HepG2 (cell line): Measurements from ENCODE around the gene KDM5B. TPM values are rescaled to one million over a fixed set of nuclear protein-coding genes. Genes with fewer than 3 reads are reported as not detected.

Experiments
- ATAC-seq: fragments of 200-7000 bp; cut with Tn5 transposase; 3 replicates; pipeline ENCODE4 v1.9.1; 2020; ENCODE audit warnings: mild to moderate bottlenecking, moderate library complexity
- BruUV-seq: library from RNA; stranded (reverse); fragments of 400-500 nt; replicated peaks from 2 replicates; lab custom pipeline; 2021; lab: Mats Ljungman, UMichigan
- CTCF ChIA-PET: fragments of 300-600 bp; formaldehyde crosslinking; extraction: SDS; loops from one replicate; lab custom pipeline; 2021; ENCODE audit warnings: low total read pairs, inconsistent platforms, low intra/inter-chr PET ratio; lab: Yijun Ruan, JAX
- POLR2A ChIA-PET: fragments of 350-600 bp; sonication (Branson Sonifier 250); formaldehyde crosslinking; loops from one replicate; lab custom pipeline; 2020; ENCODE audit warnings: antibody characterized with exemption, inconsistent platforms; lab: Yijun Ruan, JAX
- DNase-seq: peaks from one replicate; pipeline ENCODE4 v3.0.0-alpha.2; 2015; ENCODE audit warnings: low spot score
- FAIRE-seq: peaks from 3 replicates; lab custom pipeline; 2011; peaks lifted over from hg19 to GRCh38; lab: Jason Lieb, UNC
- H2AFZ ChIP-seq: one replicate; pipeline ENCODE4 v1.6.1; 2011; ENCODE audit warnings: low read length, inconsistent platforms
- H3K27ac ChIP-seq: fragments of 300-600 bp; 3 replicates; pipeline ENCODE4 v1.8.0; 2011; ENCODE audit warnings: mixed run types, mild to moderate bottlenecking, mixed read lengths, low read length, inconsistent platforms; ENCODE audit not compliant: insufficient read depth; ENCODE audit errors: extremely low read length
- H3K27me3 ChIP-seq, 2 experiments: fragments of 200-600 bp in 1 of 2; 2 replicates in 1 of 2; 3 replicates in 1 of 2; pipeline versions ENCODE4 v1.6.0 to v1.8.0; 2011; ENCODE audit warnings: low read length in 2 of 2, mild to moderate bottlenecking in 2 of 2, moderate library complexity in 2 of 2, inconsistent platforms in 1 of 2; ENCODE audit not compliant: insufficient read depth in 2 of 2, control insufficient read depth in 1 of 2
- H3K36me3 ChIP-seq, 2 experiments: fragments of 200-600 bp in 1 of 2; replicated peaks in 1 of 2; 2 replicates in 1 of 2; 3 replicates in 1 of 2; pipeline versions ENCODE4 v1.5.1 to v1.8.0; 2011; ENCODE audit warnings: low read length in 2 of 2, inconsistent platforms in 1 of 2; ENCODE audit not compliant: insufficient read depth in 2 of 2, control insufficient read depth in 1 of 2
- H3K4me1 ChIP-seq: 2 replicates; pipeline ENCODE4 v1.5.1; 2012; ENCODE audit warnings: low read length, inconsistent platforms; ENCODE audit not compliant: insufficient read depth
- H3K4me2 ChIP-seq: 2 replicates; pipeline ENCODE4 v1.6.0; 2011; ENCODE audit warnings: low read depth, low read length, inconsistent platforms
- H3K4me3 ChIP-seq, 3 experiments: fragments of 200-600 bp in 1 of 3; sonication (generic), shearing (Covaris generic) in 1 of 3; replicated peaks in 1 of 3; 2 replicates each; pipeline ENCODE4 v1.5.1; 2011 to 2016; ENCODE audit warnings: low read length in 3 of 3, inconsistent platforms in 2 of 3, low read depth in 2 of 3, mild to moderate bottlenecking in 2 of 3, control low read depth in 1 of 3, mixed read lengths in 1 of 3; ENCODE audit not compliant: insufficient read depth in 1 of 3
- H3K79me2 ChIP-seq: one replicate; pipeline ENCODE4 v1.6.1; 2011; ENCODE audit warnings: low read length, inconsistent platforms; ENCODE audit not compliant: insufficient read depth
- H3K9ac ChIP-seq: 2 replicates; pipeline ENCODE4 v1.6.0; 2011; ENCODE audit warnings: mild to moderate bottlenecking, low read depth, low read length, inconsistent platforms; ENCODE audit not compliant: insufficient read depth
- H3K9me3 ChIP-seq: 2 replicates; pipeline ENCODE4 v1.5.1; 2012; ENCODE audit warnings: mild to moderate bottlenecking, low read length
- H4K20me1 ChIP-seq: 2 replicates; pipeline ENCODE4 v1.6.0; 2011; ENCODE audit warnings: inconsistent platforms, mild to moderate bottlenecking, low read length, moderate library complexity; ENCODE audit not compliant: insufficient read depth
- ETV5 ChIP-seq: IDR thresholded peaks from 2 replicates; pipeline ENCODE4 v1.6.1; 2018; ENCODE audit warnings: missing biosample characterization, missing genetic modification reagents, inconsistent platforms, borderline replicate concordance
- GABPB1 ChIP-seq: IDR thresholded peaks from 2 replicates; pipeline ENCODE4 v1.6.1; 2016; ENCODE audit warnings: mild to moderate bottlenecking, missing genetic modification reagents, moderate library complexity, missing compliant biosample characterization
- GZF1 ChIP-seq: sonication (generic); formaldehyde crosslinking; IDR thresholded peaks from 2 replicates; pipeline ENCODE4 v1.5.1; 2020; ENCODE audit warnings: mild to moderate bottlenecking, missing genetic modification reagents
- KDM6A ChIP-seq: IDR thresholded peaks from 2 replicates; pipeline ENCODE4 v1.6.1; 2016; ENCODE audit warnings: low read depth
- NFRKB ChIP-seq: fragments of 450-650 bp; IDR thresholded peaks from 2 replicates; pipeline ENCODE4 v1.6.1; 2017
- TCF7 ChIP-seq: sonication (generic); IDR thresholded peaks from 2 replicates; pipeline ENCODE4 v1.6.1; 2016; ENCODE audit warnings: antibody characterized with exemption, low read depth
- ZFP90 ChIP-seq: sonication (generic); formaldehyde crosslinking; IDR thresholded peaks from 2 replicates; pipeline ENCODE4 v1.8.0; 2022; ENCODE audit warnings: missing genetic modification reagents, mild to moderate bottlenecking, inconsistent platforms, borderline replicate concordance
- ZNF256 ChIP-seq: sonication (generic); formaldehyde crosslinking; conservative IDR thresholded peaks from 2 replicates; pipeline ENCODE4 v1.4.0; 2020; ENCODE audit warnings: missing genetic modification reagents
- ZNF792 ChIP-seq: IDR thresholded peaks from 2 replicates; pipeline ENCODE4 v1.6.1; 2016
- ZNF883 ChIP-seq: sonication (generic); formaldehyde crosslinking; IDR thresholded peaks from 2 replicates; pipeline ENCODE4 v1.5.1; 2020; ENCODE audit warnings: mild to moderate bottlenecking, missing genetic modification reagents; ENCODE audit errors: not compliant biosample characterization
- WGBS: methylation state at CpG from one replicate; pipeline ENCODE4 v1.1.6; 2017; ENCODE audit warnings: low lambda C conversion rate; 5-methylcytosine and 5-hydroxymethylcytosine counted together
- in situ Hi-C: cut with HindIII; loops from 2 replicates; pipeline ENCODE4 v1.10.0; 2017; ENCODE audit warnings: low pct_unique_long_range_greater_than_20kb; ENCODE audit not compliant: extremely low pct_ligation_motif_present
- intact Hi-C: fragments of 100-400 bp; cut with micrococcal nuclease; formaldehyde crosslinking; loops from one replicate; pipeline ENCODE4 v1.10.0; 2022; ENCODE audit not compliant: unreplicated experiment
- polyA plus RNA-seq, 8 experiments: library from polyadenylated mRNA; depleted of rRNA in 3 of 8; stranded (reverse) in 7 of 8; unstranded in 1 of 8; fragments of >200 nt; fragmentation: Illumina TruSeq in 4 of 8; extraction: Trizol in 4 of 8; gene quantifications; 2 replicates each; pipeline versions ENCODE4 v1.2.1 to v1.2.3, GENCODE V29; 2011 to 2016; ENCODE audit warnings: low read depth in 4 of 8, missing spikeins in 1 of 8, mixed read lengths in 1 of 8; ENCODE audit not compliant: insufficient read depth in 1 of 8
- total RNA-seq, 5 experiments: library from RNA; depleted of rRNA; stranded (reverse); fragments of >200 nt; fragmentation: Illumina TruSeq; extraction: Trizol; gene quantifications; 2 replicates each; pipeline ENCODE4 v1.2.3, GENCODE V29; 2016; ENCODE audit warnings: low read depth in 1 of 5
- TF ChIP-seq, protein P1 (sequence below): sonication (generic); formaldehyde crosslinking; IDR thresholded peaks from 2 replicates; pipeline ENCODE4 v1.8.0; 2022; ENCODE audit warnings: mild to moderate bottlenecking, missing genetic modification reagents, borderline replicate concordance
- TF ChIP-seq, protein P2 (sequence below): sonication (generic); formaldehyde crosslinking; IDR thresholded peaks from 2 replicates; pipeline ENCODE4 v1.8.0; 2022; ENCODE audit warnings: low read depth, missing genetic modification reagents
- TF ChIP-seq, protein P3 (sequence below): sonication (generic); formaldehyde crosslinking; IDR thresholded peaks from 2 replicates; pipeline ENCODE4 v1.8.1; 2023; ENCODE audit warnings: mild to moderate bottlenecking, moderate library complexity, missing genetic modification reagents
- TF ChIP-seq, protein P4 (sequence below): sonication (generic); formaldehyde crosslinking; IDR thresholded peaks from 2 replicates; pipeline ENCODE4 v1.4.0; 2020; ENCODE audit warnings: missing genetic modification reagents, borderline replicate concordance
- TF ChIP-seq, protein P5 (sequence below): sonication (generic); formaldehyde crosslinking; IDR thresholded peaks from 2 replicates; pipeline ENCODE4 v1.5.0; 2020; ENCODE audit warnings: missing genetic modification reagents, mild to moderate bottlenecking, borderline replicate concordance

The KDM5B gene
- total and polyA plus RNA-seq, 2 of the 13 experiments (the other 11 are each of a cell fraction or from before 2014, with no cell fraction given): 34.2 to 35.4 TPM

DNA sequence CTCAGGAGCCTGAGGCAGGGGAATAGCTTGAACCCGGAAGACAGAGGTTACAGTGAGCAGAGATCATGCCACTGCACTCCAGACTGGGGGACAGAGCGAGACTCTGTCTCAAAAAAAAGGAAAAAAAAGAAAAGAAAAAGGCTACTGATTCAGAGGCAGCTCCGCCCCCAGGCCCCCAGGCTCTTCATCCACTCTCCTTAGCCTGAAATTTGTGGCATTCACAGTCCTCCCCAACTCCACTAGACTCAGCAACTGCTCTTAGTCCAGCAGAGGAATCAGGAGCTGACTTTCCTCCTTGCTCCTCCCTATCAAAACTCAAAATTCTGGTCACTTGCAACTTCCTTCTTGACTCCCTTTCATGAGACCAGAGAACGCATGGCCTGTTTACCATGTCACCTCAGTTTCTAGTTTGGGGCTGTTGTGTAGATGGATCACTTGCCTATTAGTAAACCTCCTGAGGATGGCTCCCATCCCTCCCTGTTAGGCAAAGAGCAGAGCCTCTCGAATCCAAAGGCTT is 29.6 kb upstream of the KDM5B start:
- H3K36me3 ChIP-seq: no peaks in the 10 kb centered on the region
- no peak overlapping the region for H3K9ac ChIP-seq
- in situ Hi-C loops (no loop called here), intact Hi-C loops (no loop called here)
- WGBS: 41% methylated on average over 5 of the region's 5 CpGs
- H3K27me3 ChIP-seq: peaks cover 0 to 4% of the 10 kb centered on the region in 2 experiments; a peak in 1 of 5 replicates
- ATAC-seq: no peak
- FAIRE-seq: no peak
- BruUV-seq: no TSS peak
- no peaks in the 10 kb centered on the region for H3K79me2 ChIP-seq
- DNase-seq: no peak
- no peak overlapping the region for H3K4me2 ChIP-seq
- H3K4me1 ChIP-seq: no peaks in the 10 kb centered on the region
- no peaks in the 10 kb centered on the region for H4K20me1 ChIP-seq
- ChIA-PET CTCF (no interaction called here), POLR2A (no interaction called here)
- H2AFZ ChIP-seq: no peak overlapping the region
- no peak overlapping the region for H3K27ac ChIP-seq
- TF ChIP-seq, protein P1, sequence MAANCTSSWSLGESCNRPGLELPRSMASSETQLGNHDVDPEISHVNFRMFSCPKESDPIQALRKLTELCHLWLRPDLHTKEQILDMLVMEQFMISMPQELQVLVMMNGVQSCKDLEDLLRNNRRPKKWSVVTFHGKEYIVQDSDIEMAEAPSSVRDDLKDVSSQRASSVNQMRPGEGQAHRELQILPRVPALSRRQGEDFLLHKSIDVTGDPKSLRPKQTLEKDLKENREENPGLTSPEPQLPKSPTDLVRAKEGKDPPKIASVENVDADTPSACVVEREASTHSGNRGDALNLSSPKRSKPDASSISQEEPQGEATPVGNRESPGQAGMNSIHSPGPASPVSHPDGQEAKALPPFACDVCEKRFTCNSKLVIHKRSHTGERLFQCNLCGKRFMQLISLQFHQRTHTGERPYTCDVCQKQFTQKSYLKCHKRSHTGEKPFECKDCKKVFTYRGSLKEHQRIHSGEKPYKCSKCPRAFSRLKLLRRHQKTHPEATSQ (CRISPR knock-in tag): no peak
- no peak for TF ChIP-seq NFRKB
- no peak for TF ChIP-seq KDM6A (CRISPR knock-in tag)
- no peak for TF ChIP-seq ZNF792 (CRISPR knock-in tag)
- TF ChIP-seq GABPB1: no peak
- no peak for TF ChIP-seq GZF1 (CRISPR knock-in tag)
- TF ChIP-seq ZNF883 (CRISPR knock-in tag): no peak
- TF ChIP-seq, protein P2, sequence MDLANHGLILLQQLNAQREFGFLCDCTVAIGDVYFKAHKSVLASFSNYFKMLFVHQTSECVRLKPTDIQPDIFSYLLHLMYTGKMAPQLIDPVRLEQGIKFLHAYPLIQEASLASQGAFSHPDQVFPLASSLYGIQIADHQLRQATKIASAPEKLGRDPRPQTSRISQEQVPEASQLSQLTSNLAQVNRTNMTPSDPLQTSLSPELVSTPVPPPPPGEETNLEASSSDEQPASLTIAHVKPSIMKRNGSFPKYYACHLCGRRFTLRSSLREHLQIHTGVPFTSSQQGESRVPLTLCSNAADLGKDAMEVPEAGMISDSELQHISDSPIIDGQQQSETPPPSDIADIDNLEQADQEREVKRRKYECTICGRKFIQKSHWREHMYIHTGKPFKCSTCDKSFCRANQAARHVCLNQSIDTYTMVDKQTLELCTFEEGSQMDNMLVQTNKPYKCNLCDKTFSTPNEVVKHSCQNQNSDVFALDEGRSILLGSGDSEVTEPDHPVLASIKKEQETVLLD (CRISPR knock-in tag): no peak
- no peak for TF ChIP-seq ZNF256 (CRISPR knock-in tag)
- TF ChIP-seq TCF7: no peak
- no peak for TF ChIP-seq ETV5 (CRISPR knock-in tag)
- TF ChIP-seq, protein P3, sequence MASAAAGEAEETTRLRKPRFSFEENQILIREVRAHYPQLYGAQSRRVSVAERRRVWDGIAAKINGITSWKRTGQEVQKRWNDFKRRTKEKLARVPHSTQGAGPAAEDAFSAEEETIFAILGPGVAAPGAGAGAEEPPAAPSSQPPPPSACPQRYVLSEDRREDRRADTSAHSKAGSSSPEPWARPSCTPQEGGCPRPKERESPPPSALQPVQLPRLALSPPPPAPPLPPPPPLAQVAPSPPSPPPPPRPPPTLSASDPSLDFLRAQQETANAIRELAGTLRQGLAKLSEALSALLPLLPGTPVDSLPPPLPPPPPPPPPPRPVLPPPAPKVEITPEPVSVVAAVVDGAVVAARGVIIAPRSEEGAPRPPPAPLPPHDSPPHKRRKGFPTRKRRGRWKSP (CRISPR knock-in tag): no peak
- no peak for TF ChIP-seq ZFP90 (CRISPR knock-in tag)
- TF ChIP-seq, protein P4, sequence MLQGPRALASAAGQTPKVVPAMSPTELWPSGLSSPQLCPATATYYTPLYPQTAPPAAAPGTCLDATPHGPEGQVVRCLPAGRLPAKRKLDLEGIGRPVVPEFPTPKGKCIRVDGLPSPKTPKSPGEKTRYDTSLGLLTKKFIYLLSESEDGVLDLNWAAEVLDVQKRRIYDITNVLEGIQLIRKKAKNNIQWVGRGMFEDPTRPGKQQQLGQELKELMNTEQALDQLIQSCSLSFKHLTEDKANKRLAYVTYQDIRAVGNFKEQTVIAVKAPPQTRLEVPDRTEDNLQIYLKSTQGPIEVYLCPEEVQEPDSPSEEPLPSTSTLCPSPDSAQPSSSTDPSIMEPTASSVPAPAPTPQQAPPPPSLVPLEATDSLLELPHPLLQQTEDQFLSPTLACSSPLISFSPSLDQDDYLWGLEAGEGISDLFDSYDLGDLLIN: no peak
- TF ChIP-seq, protein P5, sequence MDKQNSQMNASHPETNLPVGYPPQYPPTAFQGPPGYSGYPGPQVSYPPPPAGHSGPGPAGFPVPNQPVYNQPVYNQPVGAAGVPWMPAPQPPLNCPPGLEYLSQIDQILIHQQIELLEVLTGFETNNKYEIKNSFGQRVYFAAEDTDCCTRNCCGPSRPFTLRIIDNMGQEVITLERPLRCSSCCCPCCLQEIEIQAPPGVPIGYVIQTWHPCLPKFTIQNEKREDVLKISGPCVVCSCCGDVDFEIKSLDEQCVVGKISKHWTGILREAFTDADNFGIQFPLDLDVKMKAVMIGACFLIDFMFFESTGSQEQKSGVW (CRISPR knock-in tag): no peak
- TF ChIP-seq, all 625 proteins: peak for 0
- H3K9me3 ChIP-seq: no peaks in the 10 kb centered on the region
- no peak overlapping the region for H3K4me3 ChIP-seq
